SH-SY5Y (cell line): ENCODE results near the gene SLC22A15.

ENCODE experiments used
- GATA2 ChIP-seq: IDR thresholded peaks from 2 replicates; pipeline ENCODE4 v1.6.1; 2011; ENCODE audit warnings: mild to moderate bottlenecking, low read depth, low read length
- GATA3 ChIP-seq: IDR thresholded peaks from 2 replicates; pipeline ENCODE4 v1.6.1; 2011; ENCODE audit warnings: low read depth, mild to moderate bottlenecking, low read length, moderate library complexity

DNA sequence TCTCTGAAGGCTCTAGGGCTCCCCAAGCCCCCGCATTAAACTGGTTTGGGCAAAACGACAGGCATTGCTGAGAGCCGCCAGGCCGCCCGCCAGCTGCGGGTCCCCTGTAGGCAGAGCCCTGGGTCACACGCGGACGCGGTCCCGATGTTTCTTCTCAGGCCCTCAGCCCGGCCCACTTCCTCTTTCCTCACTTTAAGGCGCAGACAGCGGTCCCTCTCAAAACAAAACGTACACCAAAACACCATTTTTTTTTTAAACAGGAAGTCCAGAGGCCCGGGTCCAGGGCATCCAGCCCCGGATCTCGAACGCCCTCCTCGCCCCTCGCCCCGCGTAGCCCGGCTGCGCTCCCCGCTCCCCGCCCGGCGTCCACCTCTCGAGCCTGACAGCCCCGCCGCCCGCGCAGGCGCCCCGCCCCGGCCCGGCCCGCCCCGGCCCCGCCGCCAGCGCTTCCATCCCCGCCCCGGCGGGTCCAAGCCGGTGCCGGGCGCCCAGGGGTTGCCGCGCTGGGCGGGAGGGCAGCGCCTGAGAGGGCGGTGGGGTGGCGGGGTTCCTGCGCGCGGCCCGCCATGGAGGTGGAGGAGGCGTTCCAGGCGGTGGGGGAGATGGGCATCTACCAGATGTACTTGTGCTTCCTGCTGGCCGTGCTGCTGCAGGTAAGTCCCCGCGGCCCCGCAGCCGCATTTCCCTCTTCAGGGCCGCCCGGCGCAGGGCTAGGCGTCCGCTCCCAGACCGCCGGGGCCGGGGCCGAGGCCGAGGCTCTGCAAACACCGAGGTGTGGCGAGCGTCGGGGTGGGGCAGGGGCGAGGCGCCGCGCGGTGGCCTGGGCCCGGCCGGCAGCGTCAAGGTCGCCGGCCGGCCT lies at the start of gene SLC22A15:
- TF ChIP-seq GATA2 (0 out of 2 replicates have a peak, but pooled peaks have one; percentile 7), GATA3 (no peak)
